A673 (cell line): ENCODE results near the gene JARID2. TPM values are rescaled to one million over a fixed set of nuclear protein-coding genes. Genes with fewer than 3 reads are reported as not detected.

Experiments used
- BruUV-seq: library from RNA; stranded (reverse); fragments of 400-500 nt; replicated peaks from 2 replicates; lab custom pipeline; 2021; lab: Mats Ljungman, UMichigan
- CTCF ChIA-PET: fragments of 300-600 bp; sonication (Branson Sonifier 250); formaldehyde crosslinking; loops from one replicate; lab custom pipeline; 2022; ENCODE audit warnings: antibody characterized with exemption; lab: Charles Lee
- POLR2A ChIA-PET: fragments of 300-600 bp; sonication (Branson Sonifier 250); formaldehyde crosslinking; loops from one replicate; lab custom pipeline; 2022; ENCODE audit warnings: antibody characterized with exemption; ENCODE audit not compliant: low non-redundant PET; lab: Charles Lee
- DNase-seq: peaks from one replicate; pipeline ENCODE4 v3.0.0-alpha.2; 2015; ENCODE audit warnings: low spot score
- H3K27ac ChIP-seq: fragments of 200-600 bp; sonication (generic); 2 replicates; pipeline ENCODE4 v1.5.1; 2016; ENCODE audit warnings: mixed run types, low read depth, mild to moderate bottlenecking, mixed read lengths, antibody characterized with exemption, low read length; ENCODE audit not compliant: poor library complexity, severe bottlenecking
- H3K27me3 ChIP-seq: fragments of 200-600 bp; sonication (generic); replicated peaks from 2 replicates; pipeline ENCODE4 v1.6.1; 2017; ENCODE audit warnings: mixed run types, low read depth, mild to moderate bottlenecking, mixed read lengths, antibody characterized with exemption, low read length; ENCODE audit not compliant: insufficient read depth, poor library complexity
- H3K36me3 ChIP-seq: fragments of 200-600 bp; sonication (generic); 2 replicates; pipeline ENCODE4 v1.6.1; 2016; ENCODE audit warnings: mixed run types, mild to moderate bottlenecking, mixed read lengths, antibody characterized with exemption, low read length; ENCODE audit not compliant: insufficient read depth, poor library complexity, severe bottlenecking
- H3K4me1 ChIP-seq: fragments of 200-600 bp; sonication (generic); 2 replicates; pipeline ENCODE4 v1.6.1; 2017; ENCODE audit warnings: mixed run types, mild to moderate bottlenecking, mixed read lengths, antibody characterized with exemption, low read length; ENCODE audit not compliant: insufficient read depth, poor library complexity, severe bottlenecking
- H3K4me3 ChIP-seq: fragments of 200-600 bp; sonication (generic); 2 replicates; pipeline ENCODE4 v1.5.1; 2016; ENCODE audit warnings: low read depth, mixed run types, mild to moderate bottlenecking, mixed read lengths, low read length; ENCODE audit not compliant: poor library complexity, severe bottlenecking
- H3K9me3 ChIP-seq: fragments of 200-600 bp; sonication (generic); 2 replicates; pipeline ENCODE4 v1.6.1; 2016; ENCODE audit warnings: mixed run types, low read depth, mild to moderate bottlenecking, mixed read lengths, antibody characterized with exemption, low read length; ENCODE audit not compliant: poor library complexity, severe bottlenecking
- CTCF ChIP-seq: fragments of 300-800, 200-600 bp; sonication (generic); conservative IDR thresholded peaks from 2 replicates; pipeline ENCODE4 v1.5.1; 2017; ENCODE audit warnings: low read depth, mild to moderate bottlenecking, antibody characterized with exemption, low read length, moderate library complexity, mixed read lengths
- EZH2 ChIP-seq: fragments of 200-600 bp; sonication (generic); IDR thresholded peaks from 2 replicates; pipeline ENCODE4 v1.6.1; 2017; ENCODE audit warnings: borderline replicate concordance, low read depth, mild to moderate bottlenecking, mixed read lengths, antibody characterized with exemption, low read length; ENCODE audit not compliant: poor library complexity, severe bottlenecking
- intact Hi-C: fragments of 100-400 bp; cut with micrococcal nuclease; formaldehyde crosslinking; loops from one replicate; pipeline ENCODE4 v1.10.0; 2022; ENCODE audit not compliant: unreplicated experiment
- total RNA-seq: library from RNA; stranded (reverse); gene quantifications from 2 replicates; pipeline ENCODE4 v1.2.3, GENCODE V29; 2021

Gene JARID2
- total RNA-seq, 1 experiment from 2014 or later = 29.4 TPM

- Histone ChIP-seq H3K4me3 (no peak overlapping the region), H3K9me3 (no peaks in the 10 kb centered on the region), H3K4me1 (no peaks in the 10 kb centered on the region), H3K27ac (no peak overlapping the region), H3K27me3 (no peaks in the 10 kb centered on the region), H3K36me3 (no peaks in the 10 kb centered on the region)
- no peak for DNase-seq
- POLR2A ChIA-PET = interaction anchor here (0.6 kb wide), 1 partner anchor 1197 kb away, joined by 3 read pairs; no protein-coding TSS in a partner anchor
- BruUV-seq = no TSS peak
- CTCF ChIA-PET = no interaction called here
- intact Hi-C loops = no loop called here
- TF ChIP-seq EZH2 (no peak), CTCF (no peak)
Observed at GRCh38 chr6:15230827-15231226, 15.0 kb upstream of the JARID2 start.

- H3K9me3 ChIP-seq = no peaks in the 10 kb centered on the region
Observed at GRCh38 chr6:15232836-15233510, 12.9 kb upstream of the JARID2 start.

GRCh38 chr6:15234068-15234758 is 11.7 kb upstream of the JARID2 start:
- H3K4me3 ChIP-seq = no peak overlapping the region
- BruUV-seq = no TSS peak
- TF ChIP-seq EZH2 = no peak
- no peak for TF ChIP-seq CTCF
- no peaks in the 10 kb centered on the region for H3K9me3 ChIP-seq
- no peak for DNase-seq
- H3K4me1 ChIP-seq = no peaks in the 10 kb centered on the region
- no peaks in the 10 kb centered on the region for H3K36me3 ChIP-seq
- H3K27me3 ChIP-seq = no peaks in the 10 kb centered on the region
- CTCF ChIA-PET = no interaction called here
- POLR2A ChIA-PET = no interaction called here
- intact Hi-C loops = no loop called here
- no peak overlapping the region for H3K27ac ChIP-seq

More at GRCh38 chr6:15232836-15233510, 12.9 kb upstream of the JARID2 start:
- ChIA-PET POLR2A (no interaction called here), CTCF (no interaction called here)
- Histone ChIP-seq H3K27me3 (no peaks in the 10 kb centered on the region), H3K27ac (no peak overlapping the region), H3K4me1 (no peaks in the 10 kb centered on the region), H3K4me3 (no peak overlapping the region), H3K36me3 (no peaks in the 10 kb centered on the region)
- intact Hi-C loops = no loop called here
- no peak for DNase-seq
- no TSS peak for BruUV-seq
- TF ChIP-seq EZH2 (no peak), CTCF (no peak)
